ENCODE data around the gene GNL2.

GNL2 gene

DNA sequence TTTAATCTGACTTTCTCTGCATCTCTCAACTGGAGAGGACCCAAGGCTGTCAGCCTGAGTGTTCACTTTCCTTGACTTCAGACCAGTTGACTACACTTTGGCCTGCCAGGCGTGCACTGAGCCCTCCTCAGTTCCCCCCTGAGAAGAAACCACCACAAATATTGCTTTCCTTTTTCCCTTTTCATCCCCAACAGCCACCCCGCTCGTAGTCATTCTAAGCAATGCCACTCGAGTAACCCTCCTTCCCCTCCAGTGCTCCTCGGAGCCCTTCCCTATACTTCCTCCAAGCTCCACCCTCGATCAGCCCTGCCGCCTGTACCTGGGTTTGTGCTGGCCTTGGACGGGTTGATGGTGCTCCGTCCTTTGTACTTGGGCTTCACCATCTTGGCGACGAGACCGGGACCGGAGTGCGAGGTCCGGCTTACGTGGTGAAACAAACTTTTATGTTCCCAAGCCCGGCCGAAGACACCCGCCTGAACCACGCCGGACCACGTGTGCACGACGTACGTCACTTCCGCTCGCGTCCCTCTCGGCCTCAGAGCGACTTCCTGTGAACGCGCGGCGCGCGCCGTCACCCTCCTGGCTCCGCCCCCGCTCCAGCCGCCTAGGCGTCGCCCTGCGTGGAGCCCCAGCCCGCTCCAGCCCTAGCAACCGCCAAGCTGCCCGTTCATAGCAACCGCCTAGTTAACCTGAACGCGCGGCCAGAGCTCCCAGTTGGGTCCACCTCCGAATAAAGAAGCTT lies at the start of gene GNL2:
TSS of gene GNL2 (minus strand) at position 498 of the 742 bp plus-strand sequence. CDS start at position 383, 115 bp downstream.
- peak; percentile 93 for DNase-seq

DNA sequence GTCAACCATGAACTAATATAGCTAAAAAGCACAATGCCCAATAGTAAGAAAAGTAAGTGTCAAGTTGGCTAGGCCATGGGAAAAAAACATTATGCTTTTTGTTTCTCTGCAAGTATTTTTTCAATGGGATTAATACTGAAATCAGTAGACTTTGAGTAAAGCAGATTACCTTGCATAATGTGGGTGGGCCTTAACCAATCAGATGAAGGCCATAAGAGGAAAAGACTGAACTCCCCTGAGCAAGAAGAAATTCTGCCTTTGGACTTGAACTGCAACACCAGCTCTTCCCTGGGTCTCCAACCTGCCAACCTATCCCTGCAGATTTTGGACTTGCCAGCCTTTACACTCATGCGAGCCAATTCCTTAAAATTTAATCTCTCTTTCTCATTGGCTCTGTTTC lies 45.3 kb upstream of the GNL2 start:
- DNase-seq: no peak

DNA sequence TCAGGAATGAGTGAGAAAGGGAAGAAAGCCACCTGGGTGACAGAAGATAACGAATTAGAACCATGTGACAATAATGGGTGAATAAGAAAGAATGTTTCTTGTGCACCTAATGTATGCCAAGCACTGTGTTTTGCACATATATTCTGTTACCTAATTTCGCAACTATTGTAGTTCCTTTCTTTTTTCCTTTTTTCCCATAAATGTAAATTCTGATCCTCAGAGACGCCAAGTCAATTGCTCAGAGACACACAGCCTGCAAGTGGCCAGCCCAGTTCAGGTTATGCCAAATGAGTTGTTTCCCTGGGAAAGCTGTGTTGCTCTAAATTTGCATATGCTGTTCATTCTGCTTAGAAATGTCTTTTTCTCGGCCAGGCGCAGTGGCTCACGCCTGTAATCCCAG lies 40.7 kb upstream of the GNL2 start:
- DNase-seq: no peak

GRCh38 chr1:37634992-37635902 lies 39.5 kb upstream of the GNL2 start:
- DNase-seq: no peak

DNA sequence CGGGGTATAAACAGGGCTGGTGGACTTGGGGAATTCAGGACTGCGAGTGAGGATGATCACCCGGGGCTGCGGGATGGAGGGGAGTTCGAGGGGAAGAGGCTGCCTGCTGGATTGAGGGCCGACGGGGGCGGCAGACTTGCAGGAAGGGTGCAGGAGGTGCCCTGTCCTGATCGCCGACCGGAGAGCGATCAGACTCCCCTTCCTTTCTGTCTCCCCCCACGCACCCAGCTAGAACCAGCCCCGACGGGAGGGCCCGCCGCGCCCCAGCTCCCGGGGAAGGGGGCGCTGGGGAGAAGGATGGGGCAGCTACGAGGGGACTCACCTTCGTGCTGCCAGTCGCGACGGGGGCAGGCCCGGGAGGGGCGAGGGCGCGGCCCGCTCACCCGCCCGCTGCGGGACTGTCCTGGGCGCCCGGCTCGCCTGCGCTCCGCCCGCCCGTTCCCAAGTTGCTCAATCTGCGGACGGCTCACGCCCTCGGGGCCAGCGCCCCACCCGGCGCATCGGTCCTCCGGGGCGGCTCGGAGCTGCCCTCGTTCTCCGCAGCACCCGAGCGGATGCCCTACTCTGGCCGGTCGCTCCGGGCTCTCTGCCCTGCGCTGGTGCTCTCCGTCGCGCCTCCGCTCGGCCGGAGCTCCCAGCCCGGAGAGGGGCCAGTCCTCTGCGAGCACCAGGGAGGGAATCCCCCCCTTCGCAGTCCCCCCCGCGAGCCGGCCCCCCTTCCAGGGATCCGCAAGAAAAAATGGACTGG lies 38.7 kb upstream of the GNL2 start, which contains the start of gene RSPO1:
TSS of gene RSPO1 (minus strand) at position 649 of the 748 bp plus-strand sequence. CDS start 5,231 bp downstream, outside the sequence.
- DNase-seq: no peak

DNA sequence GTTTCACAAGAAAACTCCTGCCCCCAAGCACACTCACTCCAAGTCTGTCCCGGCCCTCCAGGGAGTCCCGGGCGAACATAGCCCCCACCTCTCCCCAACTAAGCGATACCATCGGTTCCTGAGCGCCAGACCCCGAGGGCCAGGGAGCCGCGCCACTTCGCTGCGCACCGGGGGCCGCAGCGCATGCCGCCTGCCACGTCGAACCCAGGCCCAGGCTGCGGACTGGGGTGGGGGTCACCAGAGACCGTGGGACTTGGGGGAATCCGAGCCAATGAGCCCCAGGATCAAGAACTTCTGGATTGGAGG lies 38.2 kb upstream of the GNL2 start:
- no peak for DNase-seq

DNA sequence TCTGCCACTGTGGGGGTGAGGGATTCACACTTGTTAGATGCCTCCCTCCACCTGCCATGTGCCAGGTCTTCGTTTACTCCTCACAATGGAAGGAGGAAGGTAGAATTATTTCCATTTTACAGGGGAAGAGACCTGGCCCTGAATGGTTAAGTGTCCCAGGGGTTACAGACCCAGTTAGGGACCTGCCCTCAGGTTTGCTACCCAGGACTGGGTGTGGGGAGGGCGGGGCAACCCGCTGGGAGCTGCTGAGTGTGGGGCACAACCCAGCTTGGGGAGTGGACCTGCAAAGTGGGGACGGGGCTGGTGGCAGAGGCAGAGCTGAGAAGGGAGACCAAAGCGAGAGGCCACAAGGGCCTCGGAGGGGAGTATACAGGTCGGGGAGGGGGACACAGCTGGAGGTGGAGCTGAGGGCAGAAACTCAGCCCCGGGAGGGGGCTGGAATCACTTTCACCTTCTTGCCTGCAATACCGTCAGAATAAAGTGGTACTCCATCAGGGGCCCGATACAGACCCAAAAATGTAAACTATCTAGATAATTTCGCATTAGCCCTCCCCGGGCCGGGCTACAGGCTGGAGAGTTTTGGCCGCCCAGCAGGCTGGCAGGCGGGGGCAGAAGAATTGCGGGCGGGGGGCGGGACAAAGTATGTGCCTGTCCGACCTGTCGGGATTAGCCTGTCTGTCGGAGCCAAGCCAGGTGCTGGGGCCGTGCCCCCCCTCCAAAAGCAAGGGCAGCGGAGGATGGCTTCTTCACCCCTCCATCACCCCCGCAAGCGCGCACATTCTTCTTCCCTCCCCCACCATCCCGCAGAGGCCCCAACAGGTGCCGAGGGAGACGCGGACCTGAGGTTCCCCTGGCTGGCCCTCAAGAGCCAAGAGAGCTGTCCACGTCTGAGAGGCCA lies 37.6 kb upstream of the GNL2 start:
- DNase-seq: no peak

DNA sequence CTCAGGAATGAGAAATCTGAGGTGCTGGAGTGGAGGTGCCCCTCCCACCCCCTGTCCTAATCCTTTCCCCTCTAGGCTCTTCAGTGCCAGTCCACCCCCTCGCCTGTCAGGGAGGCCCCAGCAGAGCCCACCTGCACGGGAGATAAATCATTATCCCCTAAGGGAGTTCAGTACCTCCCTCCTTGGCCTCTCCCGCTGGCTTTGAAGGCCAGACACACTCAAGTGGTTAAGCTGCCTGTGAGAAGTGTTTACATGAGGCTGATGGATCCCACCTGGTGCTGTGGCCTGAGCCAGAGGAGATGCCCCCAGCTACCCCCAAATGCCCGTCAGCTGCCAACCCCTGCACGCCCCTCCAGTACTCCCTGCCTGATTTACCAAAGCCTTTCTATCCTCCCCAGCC lies 35.3 kb upstream of the GNL2 start:
- DNase-seq: no peak

DNA sequence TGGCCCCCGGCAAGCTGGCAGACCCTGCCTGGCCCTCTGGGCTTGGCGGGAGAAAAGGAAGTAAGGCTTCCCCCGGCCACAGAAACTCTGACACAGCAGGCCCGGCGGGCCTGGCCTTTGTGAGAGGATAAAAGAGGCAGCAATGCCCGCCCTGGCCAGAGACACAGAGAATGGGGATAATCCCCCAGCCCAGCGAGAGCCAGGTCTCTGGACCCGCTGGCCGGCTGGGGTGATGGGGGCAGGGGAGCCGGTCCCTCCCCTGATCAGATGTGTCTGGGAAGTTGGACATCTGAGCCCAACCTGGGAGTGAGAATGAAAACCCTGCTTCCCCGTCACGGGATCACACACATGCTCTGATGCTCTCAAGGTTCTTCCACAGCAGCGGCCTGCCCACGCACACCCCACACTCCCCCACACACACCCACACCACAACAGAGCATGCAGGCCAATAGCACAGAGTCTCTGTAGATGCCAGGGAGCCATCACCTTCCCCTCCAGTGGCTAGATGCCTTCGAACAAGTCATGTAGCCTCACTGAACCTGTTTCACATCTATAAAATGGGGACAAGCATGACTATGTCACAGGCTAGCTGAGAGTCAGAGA lies 34.8 kb upstream of the GNL2 start:
- DNase-seq: no peak

DNA sequence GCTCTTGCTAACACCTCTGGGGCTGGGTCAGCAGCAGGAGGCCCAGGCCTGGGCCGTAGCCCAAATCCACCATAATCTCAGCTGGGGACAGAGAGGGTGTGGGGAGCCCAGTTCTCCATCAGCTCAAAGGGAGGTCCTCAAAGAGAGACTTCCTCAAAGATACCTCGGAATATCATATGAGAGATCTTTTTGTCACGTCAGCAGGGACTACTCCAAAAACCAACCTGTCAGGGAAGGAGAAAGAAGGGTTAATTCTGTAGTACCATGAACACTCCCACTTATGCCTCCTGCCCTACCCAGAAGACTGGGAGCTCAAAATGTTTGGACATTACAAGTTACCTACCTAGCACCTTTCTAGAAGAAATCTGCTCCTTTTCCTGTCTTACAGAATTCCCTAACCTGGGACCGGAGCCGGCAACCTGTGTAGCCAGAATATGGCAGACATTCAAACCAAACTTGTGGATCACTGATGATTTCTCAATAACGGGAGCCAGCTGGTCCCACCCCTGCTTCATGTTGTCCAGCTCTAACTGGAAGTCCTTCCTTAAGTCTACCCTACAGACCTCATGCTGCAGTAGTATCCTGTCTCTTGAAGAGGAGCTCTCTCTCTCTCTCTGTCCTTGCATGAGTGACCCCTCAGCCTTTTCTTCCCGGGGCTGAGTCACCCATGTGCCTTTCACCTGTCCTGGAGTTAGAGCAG lies 34.1 kb upstream of the GNL2 start:
- DNase-seq: no peak

DNA sequence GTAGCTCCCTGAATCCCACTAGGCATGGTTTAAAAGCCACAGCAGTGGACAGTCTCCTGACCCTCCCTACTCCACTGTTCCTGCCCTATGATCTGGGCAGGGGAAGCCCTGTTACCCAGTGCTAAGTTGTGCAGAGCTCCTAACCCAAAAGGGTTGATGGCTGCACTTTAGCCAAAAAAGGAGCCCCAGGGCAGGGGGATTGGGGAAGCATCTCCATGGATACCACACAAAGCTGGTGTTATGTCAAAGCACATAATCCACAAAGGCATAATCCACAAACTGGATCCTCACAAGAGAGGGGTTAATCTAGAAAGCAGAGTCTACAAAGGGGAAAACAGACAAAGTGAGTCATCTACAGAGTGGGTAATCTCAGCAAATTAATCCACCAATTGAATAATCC lies 33.3 kb upstream of the GNL2 start:
- no peak for DNase-seq

- no peak for DNase-seq
These were observed 32.4 kb upstream of the GNL2 start for GRCh38 chr1:37628026-37628556.

DNA sequence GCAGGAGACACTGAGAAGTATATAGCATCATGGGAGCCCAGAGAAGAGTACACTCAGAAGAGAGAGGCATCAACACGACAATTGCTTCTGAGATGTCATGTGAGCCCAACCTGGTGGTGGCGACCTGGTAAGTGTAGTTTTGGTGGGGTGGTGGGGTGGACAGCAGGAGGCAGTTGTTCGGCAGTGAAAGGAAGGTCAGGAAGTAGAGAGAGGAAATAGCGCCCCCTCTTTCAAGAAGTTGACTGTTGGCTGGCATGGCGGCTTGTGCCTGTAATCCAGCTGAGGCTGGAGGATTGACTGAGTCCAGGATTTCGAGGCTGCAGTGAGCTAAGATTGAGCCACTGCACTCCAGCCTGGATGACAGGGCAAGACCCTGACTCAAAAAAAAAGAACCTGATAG lies 26.4 kb upstream of the GNL2 start:
- DNase-seq: no peak

DNA sequence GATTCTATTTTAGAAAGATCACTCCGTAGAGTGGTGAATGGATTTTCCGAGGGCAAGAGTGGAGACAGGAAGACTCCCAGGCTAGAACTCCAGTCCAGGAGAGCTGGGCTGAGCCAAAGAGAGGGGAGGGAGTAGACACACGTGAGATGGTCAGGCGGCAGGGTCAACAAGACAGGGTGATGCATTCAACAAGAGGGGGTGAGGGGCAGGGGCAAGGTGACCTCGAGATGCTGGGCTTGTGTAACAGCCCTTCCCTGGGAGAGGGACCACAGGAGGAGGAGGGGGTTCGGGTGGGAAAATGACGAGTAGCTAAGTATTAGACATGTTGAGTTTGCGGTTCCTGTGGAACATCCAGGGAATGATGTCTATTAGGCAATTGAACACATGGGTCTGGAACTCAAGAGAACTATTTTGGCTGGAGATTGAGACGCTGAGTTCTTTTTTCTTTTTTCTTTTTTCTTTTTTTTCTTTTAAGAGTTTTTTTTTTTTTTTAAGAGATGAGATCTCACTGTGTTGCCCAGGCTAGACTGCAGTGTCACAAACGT lies 25.7 kb upstream of the GNL2 start:
- DNase-seq: no peak

GRCh38 chr1:37620707-37621106 lies 25.0 kb upstream of the GNL2 start:
- DNase-seq: no peak

DNA sequence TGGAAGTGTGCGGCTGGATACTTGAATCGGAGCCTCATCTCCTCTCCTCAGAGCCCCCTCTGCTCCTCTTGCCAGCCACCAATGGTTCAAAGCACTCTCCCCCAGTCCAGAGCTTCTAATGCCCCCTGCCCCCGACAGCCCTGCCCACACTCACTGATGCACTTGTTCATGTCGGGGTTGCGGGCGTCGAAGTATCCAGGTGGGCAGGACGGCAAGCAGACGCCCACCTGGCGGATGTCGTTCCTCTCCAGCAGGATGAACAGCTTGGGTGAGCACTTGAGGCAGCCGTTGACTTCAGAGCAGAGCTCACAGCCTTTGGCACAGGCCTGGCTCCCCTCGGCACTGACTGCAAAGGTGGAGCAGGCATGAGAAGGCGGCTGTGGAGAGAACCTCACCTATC lies 20.6 kb upstream of the GNL2 start:
- no peak for DNase-seq

DNA sequence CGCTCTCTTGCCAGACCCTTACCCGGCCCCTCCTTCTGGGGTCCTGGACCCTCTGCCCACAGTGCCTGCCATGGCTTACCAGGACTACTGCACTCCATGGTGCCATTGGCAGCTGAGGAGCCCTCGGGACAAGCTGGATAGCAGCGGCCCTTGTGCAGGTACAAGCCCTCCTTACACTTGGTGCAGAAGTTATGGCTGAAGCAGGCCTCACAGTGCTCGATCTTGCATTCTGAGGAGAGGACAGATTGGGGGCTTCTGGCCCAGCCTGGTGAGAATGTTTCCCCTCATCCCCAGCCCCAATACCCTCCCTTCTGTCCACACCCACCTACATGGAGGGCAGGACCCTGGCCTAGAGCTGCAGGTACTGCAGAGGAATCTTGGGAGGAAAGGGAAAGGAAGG lies 18.4 kb upstream of the GNL2 start:
- DNase-seq: no peak

- DNase-seq: no peak
These were observed 16.4 kb upstream of the GNL2 start for GRCh38 chr1:37612186-37612585.

- DNase-seq: no peak
These were observed 14.3 kb upstream of the GNL2 start for GRCh38 chr1:37609994-37610393.

GRCh38 chr1:37609002-37609401 lies 13.3 kb upstream of the GNL2 start:
- DNase-seq: no peak

Data from activated effector memory CD4-positive, alpha-beta T cell treated with Interleukin-2 at 50 U/mL for 16 hours (primary cell).